ENCODE measurements around the gene TEX52. TPM values are rescaled to one million over a fixed set of nuclear protein-coding genes. Genes with fewer than 3 reads are reported as not detected.

TEX52 gene
- total and polyA plus RNA-seq, 10 of the 15 experiments (the other 5 are each of a cell fraction or from before 2014, with no cell fraction given): 0.23 TPM; not detected in 9

- SMC1A ChIA-PET (ENCODE audit: uncharacterized antibody, unreplicated experiment): no interaction called here
- TF ChIP-seq, protein P1, sequence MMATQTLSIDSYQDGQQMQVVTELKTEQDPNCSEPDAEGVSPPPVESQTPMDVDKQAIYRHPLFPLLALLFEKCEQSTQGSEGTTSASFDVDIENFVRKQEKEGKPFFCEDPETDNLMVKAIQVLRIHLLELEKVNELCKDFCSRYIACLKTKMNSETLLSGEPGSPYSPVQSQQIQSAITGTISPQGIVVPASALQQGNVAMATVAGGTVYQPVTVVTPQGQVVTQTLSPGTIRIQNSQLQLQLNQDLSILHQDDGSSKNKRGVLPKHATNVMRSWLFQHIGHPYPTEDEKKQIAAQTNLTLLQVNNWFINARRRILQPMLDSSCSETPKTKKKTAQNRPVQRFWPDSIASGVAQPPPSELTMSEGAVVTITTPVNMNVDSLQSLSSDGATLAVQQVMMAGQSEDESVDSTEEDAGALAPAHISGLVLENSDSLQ (IDR thresholded peaks at IDR 0.05): no peak
- TF ChIP-seq CBX3 (IDR thresholded peaks at IDR 0.05; ENCODE audit: borderline replicate concordance, low read depth) (no peak), ZBTB33 (IDR thresholded peaks at IDR 0.05) (no peak), SIX5 (IDR thresholded peaks at IDR 0.05; ENCODE audit: low read depth, low read length, severe bottlenecking) (no peak), ZNF622 (IDR thresholded peaks at IDR 0.05) (no peak), SMAD1 (IDR thresholded peaks at IDR 0.05; ENCODE audit: low read depth, partially characterized antibody) (no peak), POLR2AphosphoS2 (IDR thresholded peaks at IDR 0.05; ENCODE audit: low read depth, low read length) (no peak), CUX1 (IDR thresholded peaks at IDR 0.05; ENCODE audit: insufficient replicate concordance, low read depth, low read length) (no peak)
- TF ChIP-seq, protein P2, sequence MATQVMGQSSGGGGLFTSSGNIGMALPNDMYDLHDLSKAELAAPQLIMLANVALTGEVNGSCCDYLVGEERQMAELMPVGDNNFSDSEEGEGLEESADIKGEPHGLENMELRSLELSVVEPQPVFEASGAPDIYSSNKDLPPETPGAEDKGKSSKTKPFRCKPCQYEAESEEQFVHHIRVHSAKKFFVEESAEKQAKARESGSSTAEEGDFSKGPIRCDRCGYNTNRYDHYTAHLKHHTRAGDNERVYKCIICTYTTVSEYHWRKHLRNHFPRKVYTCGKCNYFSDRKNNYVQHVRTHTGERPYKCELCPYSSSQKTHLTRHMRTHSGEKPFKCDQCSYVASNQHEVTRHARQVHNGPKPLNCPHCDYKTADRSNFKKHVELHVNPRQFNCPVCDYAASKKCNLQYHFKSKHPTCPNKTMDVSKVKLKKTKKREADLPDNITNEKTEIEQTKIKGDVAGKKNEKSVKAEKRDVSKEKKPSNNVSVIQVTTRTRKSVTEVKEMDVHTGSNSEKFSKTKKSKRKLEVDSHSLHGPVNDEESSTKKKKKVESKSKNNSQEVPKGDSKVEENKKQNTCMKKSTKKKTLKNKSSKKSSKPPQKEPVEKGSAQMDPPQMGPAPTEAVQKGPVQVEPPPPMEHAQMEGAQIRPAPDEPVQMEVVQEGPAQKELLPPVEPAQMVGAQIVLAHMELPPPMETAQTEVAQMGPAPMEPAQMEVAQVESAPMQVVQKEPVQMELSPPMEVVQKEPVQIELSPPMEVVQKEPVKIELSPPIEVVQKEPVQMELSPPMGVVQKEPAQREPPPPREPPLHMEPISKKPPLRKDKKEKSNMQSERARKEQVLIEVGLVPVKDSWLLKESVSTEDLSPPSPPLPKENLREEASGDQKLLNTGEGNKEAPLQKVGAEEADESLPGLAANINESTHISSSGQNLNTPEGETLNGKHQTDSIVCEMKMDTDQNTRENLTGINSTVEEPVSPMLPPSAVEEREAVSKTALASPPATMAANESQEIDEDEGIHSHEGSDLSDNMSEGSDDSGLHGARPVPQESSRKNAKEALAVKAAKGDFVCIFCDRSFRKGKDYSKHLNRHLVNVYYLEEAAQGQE (IDR thresholded peaks at IDR 0.05; ENCODE audit: low read depth, low read length): no peak
- TF ChIP-seq, protein P3, sequence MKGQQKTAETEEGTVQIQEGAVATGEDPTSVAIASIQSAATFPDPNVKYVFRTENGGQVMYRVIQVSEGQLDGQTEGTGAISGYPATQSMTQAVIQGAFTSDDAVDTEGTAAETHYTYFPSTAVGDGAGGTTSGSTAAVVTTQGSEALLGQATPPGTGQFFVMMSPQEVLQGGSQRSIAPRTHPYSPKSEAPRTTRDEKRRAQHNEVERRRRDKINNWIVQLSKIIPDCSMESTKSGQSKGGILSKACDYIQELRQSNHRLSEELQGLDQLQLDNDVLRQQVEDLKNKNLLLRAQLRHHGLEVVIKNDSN (IDR thresholded peaks at IDR 0.05; ENCODE audit: borderline replicate concordance, extremely low read length, insufficient read depth, low read depth, low read length): no peak
These were observed 15.7 kb downstream of the TEX52 start for GRCh38 chr12:2841056-2841650.

More at GRCh38 chr12:2841056-2841650, 15.7 kb downstream of the TEX52 start:
- no peaks in the 10 kb centered on the region for H4K20me1 ChIP-seq (ENCODE audit: control insufficient read depth, insufficient read depth)
- BruUV-seq (replicated peaks): no TSS peak
- RAD21 ChIA-PET (ENCODE audit: unreplicated experiment): no interaction called here
- in situ Hi-C loops (cut with MboI) (no loop called here), intact Hi-C loops (cut with micrococcal nuclease; ENCODE audit: unreplicated experiment) (no loop called here)
- H3K4me3 ChIP-seq: no peak overlapping the region
- no peaks in the 10 kb centered on the region for H3K4me1 ChIP-seq (ENCODE audit: control insufficient read depth, insufficient read depth, low read length)
- H3K27ac ChIP-seq (ENCODE audit: control insufficient read depth, insufficient read depth): no peak overlapping the region
- H3K9ac ChIP-seq (ENCODE audit: control insufficient read depth, insufficient read depth, low read length): no peak overlapping the region
- no peaks in the 10 kb centered on the region for H3K79me2 ChIP-seq (ENCODE audit: control insufficient read depth, insufficient read depth, low read length)
- no peak for FAIRE-seq
- POLR2A ChIA-PET: no interaction called here
- no peaks in the 10 kb centered on the region for H3K27me3 ChIP-seq (replicated peaks in 1 of 2; ENCODE audit: control insufficient read depth in 2 of 2, insufficient read depth in 2 of 2, low read length in 1 of 2)
- no peak overlapping the region for H2AFZ ChIP-seq (ENCODE audit: control insufficient read depth, low read depth, low read length)
- H3K9me3 ChIP-seq (replicated peaks; ENCODE audit: control insufficient read depth, insufficient read depth, low read length): no peaks in the 10 kb centered on the region
- no peaks in the 10 kb centered on the region; a peak in 1 of 4 replicates for H3K36me3 ChIP-seq (ENCODE audit: control insufficient read depth in 2 of 2, insufficient read depth in 2 of 2, low read length in 1 of 2)
- H3K4me2 ChIP-seq (ENCODE audit: control insufficient read depth, insufficient read depth): no peak overlapping the region
- no peak for DNase-seq (ENCODE audit: low read depth, low spot score)
- CTCF ChIA-PET: interaction anchor here (0.7 kb wide), 1 partner anchor 9 kb away, joined by 4 read pairs; no protein-coding TSS in a partner anchor
- WGBS (ENCODE audit: insufficient coverage, insufficient replicate concordance, low lambda C conversion rate, missing lambda C conversion rate): 91% methylated on average over 9 of the region's 9 CpGs
- ATAC-seq: no peak
